Measurements from ENCODE around the gene ITSN2. TPM values are rescaled to one million over a fixed set of nuclear protein-coding genes. Genes with fewer than 3 reads are reported as not detected.

The ITSN2 gene
- total RNA-seq, 4 donors from 2014 or later, result 32.8 to 58.0 (median 41.4) TPM

DNA sequence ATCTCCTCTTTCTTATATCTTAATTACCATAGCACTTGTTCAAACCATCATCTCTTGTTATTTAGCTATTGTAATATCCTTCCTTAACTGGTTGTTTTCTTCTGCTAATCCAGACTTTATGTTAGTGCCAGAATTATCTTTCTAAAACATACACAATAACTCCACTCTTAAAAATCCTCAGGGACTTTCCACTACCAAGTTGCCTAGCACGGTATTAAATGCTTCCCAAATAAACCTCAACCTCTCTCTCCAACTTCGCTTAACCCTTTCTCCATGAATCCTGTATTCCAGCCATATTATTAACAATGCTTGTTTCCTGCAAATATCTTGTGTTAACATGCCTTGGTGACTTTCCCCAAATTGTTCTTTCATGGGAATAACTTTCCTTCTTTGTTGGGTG lies 101.0 kb downstream of the ITSN2 start:
- no peak for DNase-seq
- 66 to 67% methylated on average over 2 of the region's 2 CpGs for whole genome bisulfite sequencing, 2 donors (ENCODE audit: low coverage in 1 of 2)
- Histone ChIP-seq H3K9me3 (no peaks in the 10 kb centered on the region), H3K4me1 (peaks cover 0 to 13% (median 0%) of the 10 kb centered on the region in 4 donors), H3K4me3 (no peak overlapping the region), H3K36me3 (peaks cover 0 to 26% (median under 1%) of the 10 kb centered on the region in 4 donors), H3K27ac (no peak overlapping the region), H3K27me3 (no peaks in the 10 kb centered on the region)
- in situ Hi-C loops (cut with MboI; ENCODE audit: low pct_ligation_motif_present in 1 of 4, low pct_unique_long_range_greater_than_20kb in 1 of 4, low sequenced_read_pairs in 3 of 4) (loop anchor here in 1 of 4 donors (25.0 kb wide), 1 partner anchor 128 kb away; no protein-coding TSS in a partner anchor), intact Hi-C loops (cut with DNase I; ENCODE audit: low total_unique reads) (no loop called here)
- no peak for TF ChIP-seq POLR2AphosphoS5 (IDR thresholded peaks at IDR 0.05)
- TF ChIP-seq EP300 (IDR thresholded peaks at IDR 0.05; ENCODE audit: low read depth), result no peak
- TF ChIP-seq CTCF (IDR thresholded peaks at IDR 0.05), result no peak
- no peak for TF ChIP-seq POLR2A (IDR thresholded peaks at IDR 0.05)

GRCh38 chr2:24258718-24259117 lies 101.6 kb downstream of the ITSN2 start:
- no peak for DNase-seq
- Histone ChIP-seq H3K27me3 (no peaks in the 10 kb centered on the region), H3K4me3 (no peak overlapping the region), H3K4me1 (peaks cover 0 to 13% (median 0%) of the 10 kb centered on the region in 4 donors), H3K27ac (no peak overlapping the region), H3K36me3 (peaks cover 0 to 23% (median 2%) of the 10 kb centered on the region in 4 donors), H3K9me3 (no peaks in the 10 kb centered on the region)
- in situ Hi-C loops (cut with MboI; ENCODE audit: low pct_ligation_motif_present in 1 of 4, low pct_unique_long_range_greater_than_20kb in 1 of 4, low sequenced_read_pairs in 3 of 4) (loop anchor here in 1 of 4 donors (25.0 kb wide), 1 partner anchor 129 kb away; no protein-coding TSS in a partner anchor), intact Hi-C loops (cut with DNase I; ENCODE audit: low total_unique reads) (no loop called here)
- TF ChIP-seq POLR2A (IDR thresholded peaks at IDR 0.05), result no peak
- TF ChIP-seq CTCF (IDR thresholded peaks at IDR 0.05), result no peak
- TF ChIP-seq POLR2AphosphoS5 (IDR thresholded peaks at IDR 0.05), result no peak
- no peak for TF ChIP-seq EP300 (IDR thresholded peaks at IDR 0.05; ENCODE audit: low read depth)

GRCh38 chr2:24253303-24253919 lies 106.9 kb downstream of the ITSN2 start:
- Histone ChIP-seq H3K4me3 (no peak overlapping the region), H3K27ac (no peak overlapping the region), H3K4me1 (no peaks in the 10 kb centered on the region), H3K36me3 (peaks cover 0 to 28% (median 13%) of the 10 kb centered on the region in 4 donors), H3K27me3 (no peaks in the 10 kb centered on the region), H3K9me3 (no peaks in the 10 kb centered on the region)
- in situ Hi-C loops (cut with MboI; ENCODE audit: low pct_ligation_motif_present in 1 of 4, low pct_unique_long_range_greater_than_20kb in 1 of 4, low sequenced_read_pairs in 3 of 4) (loop anchor here in 1 of 4 donors (25.0 kb wide), 1 partner anchor 134 kb away; no protein-coding TSS in a partner anchor), intact Hi-C loops (cut with DNase I; ENCODE audit: low total_unique reads) (no loop called here)
- no peak for DNase-seq
- TF ChIP-seq EP300 (IDR thresholded peaks at IDR 0.05; ENCODE audit: low read depth), result no peak
- no peak for TF ChIP-seq POLR2A (IDR thresholded peaks at IDR 0.05)
- TF ChIP-seq POLR2AphosphoS5 (IDR thresholded peaks at IDR 0.05), result no peak
- no peak for TF ChIP-seq CTCF (IDR thresholded peaks at IDR 0.05)
- WGBS, 2 donors (ENCODE audit: low coverage in 1 of 2), result 96% methylated on average over 6 of the region's 6 CpGs

GRCh38 chr2:24247592-24247991 lies 112.7 kb downstream of the ITSN2 start:
- intact Hi-C loops (cut with DNase I; ENCODE audit: low total_unique reads) (no loop called here), in situ Hi-C loops (cut with MboI; ENCODE audit: low pct_ligation_motif_present in 1 of 4, low pct_unique_long_range_greater_than_20kb in 1 of 4, low sequenced_read_pairs in 3 of 4) (loop anchor here in 1 of 4 donors (25.0 kb wide), 1 partner anchor 140 kb away; no protein-coding TSS in a partner anchor)
- Histone ChIP-seq H3K27me3 (no peaks in the 10 kb centered on the region), H3K4me1 (no peaks in the 10 kb centered on the region), H3K9me3 (no peaks in the 10 kb centered on the region), H3K4me3 (no peak overlapping the region), H3K36me3 (peaks cover 0 to 60% (median 20%) of the 10 kb centered on the region in 4 donors), H3K27ac (no peak overlapping the region)
- no peak for DNase-seq
- WGBS, 2 donors (ENCODE audit: low coverage in 1 of 2), result 87 to 91% methylated on average over 3 of the region's 3 CpGs
- TF ChIP-seq EP300 (IDR thresholded peaks at IDR 0.05; ENCODE audit: low read depth), result no peak
- TF ChIP-seq CTCF (IDR thresholded peaks at IDR 0.05), result no peak
- TF ChIP-seq POLR2AphosphoS5 (IDR thresholded peaks at IDR 0.05), result no peak
- no peak for TF ChIP-seq POLR2A (IDR thresholded peaks at IDR 0.05)

Measured in transverse colon (tissue), 4 donors.